Common myeloid progenitor, CD34-positive (primary cell): Measurements from ENCODE around the gene SLC39A6.

ENCODE experiments used
- CTCF ChIA-PET: fragments of 350-600 bp; sonication (Branson Sonifier 250); formaldehyde crosslinking; loops from one replicate; lab custom pipeline; 2021; ENCODE audit warnings: antibody characterized with exemption; lab: Charles Lee
- POLR2A ChIA-PET: fragments of 350-600 bp; sonication (Branson Sonifier 250); formaldehyde crosslinking; loops from one replicate; lab custom pipeline; 2021; ENCODE audit warnings: antibody characterized with exemption; lab: Charles Lee
- DNase-seq, 3 donors: peaks; one replicate each; pipeline versions ENCODE4 v3.0.0 to v3.0.0-alpha.2; 2013
- H3K27ac ChIP-seq, 2 experiments: 1 replicate in 1 of 2; 2 replicates in 1 of 2; pipeline ENCODE4 v1.7.0; 2013; ENCODE audit warnings: inconsistent platforms in 2 of 2, low read length in 2 of 2, mild to moderate bottlenecking in 2 of 2, low read depth in 1 of 2, moderate library complexity in 1 of 2; ENCODE audit not compliant: severe bottlenecking in 2 of 2, insufficient read depth in 1 of 2, poor library complexity in 1 of 2
- H3K27me3 ChIP-seq, 5 experiments: replicated peaks in 2 of 5; 1 replicate in 3 of 5; 2 replicates in 2 of 5; pipeline versions ENCODE4 v1.6.1 to v1.7.0; 2013; ENCODE audit warnings: low read length in 4 of 5, mild to moderate bottlenecking in 2 of 5, moderate library complexity in 2 of 5, inconsistent platforms in 1 of 5; ENCODE audit not compliant: insufficient read depth in 5 of 5, control insufficient read depth in 4 of 5
- H3K36me3 ChIP-seq, 4 experiments: 1 replicate in 2 of 4; 2 replicates in 2 of 4; pipeline versions ENCODE4 v1.6.1 to v1.7.0; 2013; ENCODE audit warnings: low read length in 3 of 4, control low read depth in 1 of 4, mild to moderate bottlenecking in 1 of 4; ENCODE audit not compliant: control insufficient read depth in 4 of 4, insufficient read depth in 4 of 4
- H3K4me1 ChIP-seq, 4 experiments: 1 replicate in 3 of 4; 2 replicates in 1 of 4; pipeline versions ENCODE4 v1.6.1 to v1.7.1; 2013; ENCODE audit warnings: low read length in 3 of 4, mild to moderate bottlenecking in 3 of 4, control low read depth in 1 of 4, inconsistent platforms in 1 of 4, moderate library complexity in 1 of 4; ENCODE audit not compliant: control insufficient read depth in 4 of 4, insufficient read depth in 4 of 4; ENCODE audit errors: control extremely low read depth in 1 of 4
- H3K4me3 ChIP-seq, 7 experiments: 1 replicate in 4 of 7; 2 replicates in 3 of 7; pipeline versions ENCODE4 v1.5.1 to v1.7.0; 2013; ENCODE audit warnings: mild to moderate bottlenecking in 7 of 7, low read length in 6 of 7, moderate library complexity in 6 of 7, inconsistent platforms in 2 of 7, low read depth in 2 of 7, control low read depth in 1 of 7; ENCODE audit not compliant: insufficient read depth in 4 of 7, control insufficient read depth in 1 of 7; ENCODE audit errors: extremely low read depth in 1 of 7
- H3K9me3 ChIP-seq, 5 experiments: 1 replicate in 4 of 5; 2 replicates in 1 of 5; pipeline versions ENCODE4 v1.6.1 to v1.7.1; 2013; ENCODE audit warnings: low read length in 4 of 5, mild to moderate bottlenecking in 2 of 5, inconsistent platforms in 1 of 5, low read depth in 1 of 5, moderate library complexity in 1 of 5; ENCODE audit not compliant: control insufficient read depth in 4 of 5, insufficient read depth in 2 of 5; ENCODE audit errors: control extremely low read depth in 1 of 5
- WGBS: methylation state at CpG from one replicate; pipeline ENCODE4 v1.1.5; 2013; ENCODE audit not compliant: insufficient coverage; 5-methylcytosine and 5-hydroxymethylcytosine counted together

SLC39A6 gene

GRCh38 chr18:36108601-36109000 is 20.5 kb downstream of the SLC39A6 start:
- no peak for DNase-seq
- ChIA-PET CTCF (no interaction called here), POLR2A (no interaction called here)
- Histone ChIP-seq H3K36me3 (peaks cover 13 to 39% (median 19%) of the 10 kb centered on the region in 4 experiments), H3K4me1 (no peaks in the 10 kb centered on the region), H3K27ac (no peak overlapping the region), H3K4me3 (no peak overlapping the region), H3K27me3 (no peaks in the 10 kb centered on the region), H3K9me3 (no peaks in the 10 kb centered on the region)
- WGBS, result no CpG with 5 or more reads among the region's 5 CpGs

GRCh38 chr18:36108196-36108595 is 20.9 kb downstream of the SLC39A6 start:
- Histone ChIP-seq H3K27me3 (no peaks in the 10 kb centered on the region), H3K4me1 (no peaks in the 10 kb centered on the region), H3K36me3 (peaks cover 13 to 35% (median 17%) of the 10 kb centered on the region in 4 experiments), H3K27ac (no peak overlapping the region), H3K9me3 (no peaks in the 10 kb centered on the region), H3K4me3 (no peak overlapping the region)
- no CpG with 5 or more reads among the region's 2 CpGs for WGBS
- ChIA-PET CTCF (interaction anchor here (0.7 to 3.3 kb wide), 3 partner anchors 13 to 110 kb away, joined by 3 to 14 read pairs (median 3); no protein-coding TSS in a partner anchor), POLR2A (no interaction called here)
- no peak for DNase-seq

DNA sequence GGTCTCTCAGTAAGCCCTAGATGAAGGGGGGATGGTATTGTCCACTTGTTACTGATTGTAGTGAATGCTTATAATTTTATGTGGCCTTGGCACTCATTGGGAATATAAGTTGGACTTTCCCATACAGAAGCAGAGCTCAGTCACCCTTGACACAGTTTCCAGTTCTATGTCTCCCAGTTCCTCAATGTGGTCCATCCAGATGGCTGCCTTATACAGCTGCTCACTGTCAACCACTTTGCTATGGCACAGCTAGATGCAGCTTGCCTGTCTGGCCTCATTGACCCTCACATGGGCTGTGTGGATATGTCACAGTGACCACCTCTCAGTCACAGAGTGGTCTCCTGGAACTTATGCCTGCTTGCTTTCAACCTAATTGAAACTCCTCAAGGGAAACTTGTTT is 21.7 kb downstream of the SLC39A6 start:
- CTCF ChIA-PET, result interaction anchor here (0.7 to 3.3 kb wide), 3 partner anchors 12 to 109 kb away, joined by 3 to 14 read pairs (median 3); no protein-coding TSS in a partner anchor
- no peaks in the 10 kb centered on the region for H3K27me3 ChIP-seq
- no peak overlapping the region for H3K4me3 ChIP-seq
- POLR2A ChIA-PET, result interaction anchor here (1.0 kb wide), 1 partner anchor 16 kb away, joined by 3 read pairs; no protein-coding TSS in a partner anchor
- H3K36me3 ChIP-seq, result peaks cover 13 to 29% (median 16%) of the 10 kb centered on the region in 4 experiments
- H3K4me1 ChIP-seq, result no peaks in the 10 kb centered on the region
- no peak for DNase-seq
- H3K9me3 ChIP-seq, result no peaks in the 10 kb centered on the region
- H3K27ac ChIP-seq, result no peak overlapping the region

DNA sequence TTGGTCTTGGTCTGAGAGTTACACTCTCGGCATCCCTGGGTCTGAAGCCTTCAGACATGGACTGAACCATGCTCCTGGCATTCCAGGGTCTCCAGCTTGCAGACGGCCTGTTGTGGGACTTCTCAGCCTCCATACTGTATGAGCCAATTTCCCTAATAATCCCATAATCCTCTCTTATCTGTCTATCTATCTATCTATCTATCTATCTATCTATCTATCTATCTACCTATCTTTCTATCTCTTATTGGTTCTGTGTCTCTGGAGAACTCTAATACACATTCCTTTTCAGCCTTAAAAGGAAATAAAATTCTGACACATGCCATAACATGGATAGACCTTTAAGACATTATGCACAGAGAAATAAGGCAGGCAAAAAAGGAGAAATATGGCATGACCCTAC is 24.4 kb downstream of the SLC39A6 start:
- no peak for DNase-seq
- Histone ChIP-seq H3K27me3 (no peaks in the 10 kb centered on the region), H3K36me3 (peaks cover 3 to 11% (median 4%) of the 10 kb centered on the region in 4 experiments), H3K27ac (no peak overlapping the region), H3K4me3 (no peak overlapping the region), H3K4me1 (no peaks in the 10 kb centered on the region), H3K9me3 (peaks cover 0 to 8% (median 5%) of the 10 kb centered on the region in 5 experiments)
- POLR2A ChIA-PET, result no interaction called here
- WGBS, result 100% methylated on average over 2 of the region's 2 CpGs
- CTCF ChIA-PET, result interaction anchor here (3.3 kb wide), 1 partner anchor 10 kb away, joined by 14 read pairs; no protein-coding TSS in a partner anchor

GRCh38 chr18:36101943-36102342 is 27.2 kb downstream of the SLC39A6 start:
- no peak for DNase-seq
- ChIA-PET POLR2A (no interaction called here), CTCF (interaction anchor here (1.1 to 1.6 kb wide), 3 partner anchors 16 to 84 kb away, joined by 3 to 5 read pairs (median 4); partner anchors contain the start of gene ELP2)
- Histone ChIP-seq H3K9me3 (peaks cover 0 to 8% (median 5%) of the 10 kb centered on the region in 5 experiments), H3K4me1 (no peaks in the 10 kb centered on the region), H3K27ac (no peak overlapping the region), H3K4me3 (no peak overlapping the region), H3K27me3 (no peaks in the 10 kb centered on the region), H3K36me3 (no peaks in the 10 kb centered on the region)
- 97% methylated on average over 5 of the region's 7 CpGs for WGBS

- H3K36me3 ChIP-seq, result no peaks in the 10 kb centered on the region
- POLR2A ChIA-PET, result interaction anchor here (0.8 kb wide), 1 partner anchor 14 kb away, joined by 3 read pairs; no protein-coding TSS in a partner anchor
- CTCF ChIA-PET, result interaction anchor here (1.3 to 3.7 kb wide), 3 partner anchors 14 to 186 kb away, joined by 3 to 34 read pairs (median 4); no protein-coding TSS in a partner anchor
Measured at GRCh38 chr18:36099311-36099710, 29.8 kb downstream of the SLC39A6 start.

DNA sequence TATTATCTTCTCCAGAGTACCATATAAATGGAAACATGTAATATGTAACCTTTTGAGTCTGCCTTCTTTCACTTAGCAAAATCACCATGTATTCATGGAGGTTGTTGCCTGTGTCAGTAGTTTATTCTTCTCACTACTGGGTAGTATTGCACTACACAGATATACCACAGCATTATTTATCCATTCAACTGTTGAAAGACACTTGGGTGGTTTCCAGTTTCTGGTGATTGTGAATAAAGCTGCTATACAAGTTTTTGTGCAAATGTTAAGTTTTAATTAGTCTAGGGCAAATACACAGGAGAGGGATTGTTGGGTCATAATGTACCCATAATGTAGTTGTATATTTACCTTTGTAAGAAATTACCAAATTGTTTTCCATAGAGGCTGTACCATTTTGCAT is 32.2 kb downstream of the SLC39A6 start:
- Histone ChIP-seq H3K4me3 (no peak overlapping the region), H3K27ac (no peak overlapping the region), H3K4me1 (peaks cover 0 to 14% (median 8%) of the 10 kb centered on the region in 4 experiments), H3K36me3 (no peaks in the 10 kb centered on the region), H3K9me3 (peaks cover 0 to 6% (median 4%) of the 10 kb centered on the region in 5 experiments), H3K27me3 (no peaks in the 10 kb centered on the region)
- DNase-seq, result no peak
- ChIA-PET POLR2A (no interaction called here), CTCF (interaction anchor here (1.4 to 3.7 kb wide), 3 partner anchors 8 to 188 kb away, joined by 3 to 34 read pairs (median 4); no protein-coding TSS in a partner anchor)

More at GRCh38 chr18:36099311-36099710, 29.8 kb downstream of the SLC39A6 start:
- H3K27me3 ChIP-seq, result no peaks in the 10 kb centered on the region
- DNase-seq, result no peak
- no peak overlapping the region for H3K27ac ChIP-seq
- H3K4me1 ChIP-seq, result no peaks in the 10 kb centered on the region
- H3K4me3 ChIP-seq, result no peak overlapping the region
- peaks cover 0 to 8% (median 5%) of the 10 kb centered on the region in 5 experiments for H3K9me3 ChIP-seq
